ENCODE results near the gene ASTN2.

ASTN2 gene

DNA sequence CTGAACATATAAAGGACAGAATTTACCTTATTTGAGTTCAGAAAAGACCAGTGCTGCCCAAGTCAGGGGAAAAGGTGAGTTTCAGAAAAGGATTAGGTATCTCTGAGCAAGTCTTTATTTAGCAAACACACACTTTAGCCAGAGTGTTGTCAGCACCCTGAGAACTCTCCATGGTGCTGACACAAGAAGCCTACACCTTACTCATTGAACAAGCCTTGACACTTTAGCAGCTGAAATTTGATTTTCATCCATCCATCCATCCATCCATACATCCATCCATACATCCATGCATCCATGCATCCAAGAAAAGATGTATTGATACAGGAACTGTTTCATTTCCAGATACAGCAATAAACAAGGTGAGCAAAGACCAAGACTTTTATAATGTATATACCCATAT is 416.6 kb downstream of the ASTN2 start:
- DNase-seq = no peak

DNA sequence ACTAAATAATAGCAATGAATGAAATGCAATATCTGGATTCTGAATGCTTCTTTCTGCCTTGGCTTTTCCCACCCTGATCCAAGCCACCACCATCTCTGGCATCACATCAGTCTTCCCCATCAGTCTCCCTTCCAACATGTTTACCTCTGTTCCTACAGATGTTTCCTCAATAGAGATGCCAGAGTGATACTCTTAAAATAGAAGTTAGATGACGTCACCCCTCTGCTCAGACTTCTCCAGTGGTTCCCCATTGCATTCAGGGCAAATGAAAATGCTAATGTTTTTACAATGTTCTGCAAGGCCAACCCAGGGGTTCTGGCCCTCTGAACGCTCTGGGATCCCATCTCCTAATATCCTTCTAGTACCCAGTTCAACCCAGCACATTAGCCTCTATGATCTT is 422.0 kb downstream of the ASTN2 start:
- DNase-seq = no peak

DNA sequence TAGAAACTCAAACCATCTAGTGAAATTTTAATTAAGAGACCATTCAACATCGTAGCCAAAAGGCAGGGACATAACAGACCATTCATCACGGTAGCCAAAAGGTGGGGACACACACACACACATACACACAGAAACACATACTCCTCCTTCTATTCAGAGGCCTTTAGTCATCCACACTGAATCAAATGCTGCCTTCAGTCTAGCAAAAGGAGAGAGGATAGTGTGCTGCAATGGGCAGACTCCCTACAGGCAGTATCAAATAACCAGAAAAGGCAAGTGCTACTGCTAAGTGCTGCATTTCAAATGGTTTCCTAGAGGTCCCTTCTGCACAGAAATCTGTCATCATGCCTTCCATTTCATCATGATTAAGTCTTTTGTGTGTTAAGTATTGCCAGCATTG is 423.8 kb downstream of the ASTN2 start:
- no peak for DNase-seq

DNA sequence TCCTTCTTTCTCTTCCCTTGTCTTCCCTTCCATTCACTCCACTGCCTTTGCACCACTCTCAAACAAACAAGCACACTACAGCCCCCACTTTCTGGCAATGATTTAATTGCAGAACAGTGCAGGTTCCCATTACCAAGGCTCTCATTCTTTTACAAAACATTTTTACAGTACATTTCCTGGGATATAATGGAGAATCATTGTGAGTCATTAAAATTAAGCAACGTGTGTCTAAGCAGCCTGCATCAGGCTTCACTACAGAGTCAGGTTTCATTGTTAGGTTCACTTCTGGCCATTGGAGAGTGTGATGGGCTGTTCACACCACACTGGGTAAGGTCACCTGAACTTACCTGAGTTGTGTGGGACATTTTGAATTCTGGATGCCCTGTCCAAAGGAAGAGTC is 424.3 kb downstream of the ASTN2 start:
- DNase-seq = no peak

DNA sequence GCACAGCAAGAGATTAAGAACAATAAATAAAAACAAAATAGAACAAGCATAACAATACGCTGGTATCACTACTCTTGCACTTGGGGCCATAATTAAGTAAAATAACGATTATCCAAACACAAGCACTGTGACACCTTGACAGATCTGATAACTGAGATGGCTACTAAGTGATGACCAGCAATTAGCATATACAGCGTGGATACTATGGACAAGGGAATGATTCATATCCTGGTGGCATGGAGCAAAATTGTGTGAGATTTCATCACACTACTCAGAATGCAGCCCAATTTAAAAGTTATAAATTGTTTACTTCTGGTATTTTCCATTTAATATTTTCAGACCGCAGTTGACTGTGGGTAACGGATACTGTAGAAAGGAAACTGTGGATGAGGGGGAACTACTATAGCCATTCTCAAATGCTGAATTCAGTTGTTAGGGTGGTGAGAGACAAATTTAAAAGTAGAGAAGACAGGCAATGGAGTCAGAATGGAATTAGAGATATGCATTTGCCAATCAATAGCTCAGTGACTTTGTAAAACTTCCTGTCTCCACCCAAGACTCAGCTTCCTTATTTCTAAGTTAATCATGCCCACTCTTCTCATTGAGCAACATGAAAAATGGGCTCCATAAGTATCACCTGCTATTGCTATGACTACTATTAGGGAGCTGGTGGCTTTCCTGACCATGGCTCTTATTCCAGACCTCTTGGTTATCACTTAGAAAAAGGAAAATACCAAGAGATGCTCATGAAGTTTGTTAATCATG is 427.0 kb downstream of the ASTN2 start:
- no peak for DNase-seq

DNA sequence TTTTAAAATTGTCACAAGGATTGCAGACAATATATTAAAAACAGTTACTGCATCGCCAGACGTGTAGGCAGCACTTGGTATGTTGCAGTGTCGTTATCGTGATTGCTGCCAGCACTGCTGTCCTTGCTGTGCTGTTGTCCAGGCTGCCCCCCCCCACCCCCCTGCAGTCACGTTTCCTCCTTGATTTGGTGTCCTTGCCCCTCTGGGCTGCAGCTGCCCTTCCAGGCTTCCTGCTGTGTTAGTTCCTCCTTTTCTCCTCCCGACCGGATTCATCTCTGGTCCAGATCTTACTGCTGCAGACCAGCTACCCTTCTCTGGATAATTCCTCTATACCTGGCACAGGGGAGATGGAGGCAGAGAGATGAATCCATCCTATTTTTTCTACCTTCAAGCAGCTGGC is 428.8 kb downstream of the ASTN2 start:
- DNase-seq = no peak

DNA sequence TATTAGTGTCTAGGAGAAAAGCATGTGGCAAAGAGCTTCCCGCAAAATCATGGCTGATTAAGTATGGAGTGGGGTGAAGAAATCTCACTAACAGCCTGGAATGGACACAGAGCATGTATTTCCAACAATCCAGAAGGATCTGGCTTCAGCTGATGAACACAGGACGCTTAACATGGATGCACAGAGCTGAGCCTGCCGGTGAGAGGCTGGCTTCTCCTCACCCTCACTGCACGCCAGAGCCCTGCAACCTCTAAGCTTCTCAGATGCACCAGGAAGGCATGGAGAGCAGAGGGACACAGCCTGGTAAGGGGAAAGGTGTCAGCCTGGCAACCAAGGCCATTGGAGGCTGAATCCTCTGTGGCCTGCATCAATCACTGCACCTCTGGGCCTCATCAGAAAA is 429.3 kb downstream of the ASTN2 start:
- DNase-seq = no peak

DNA sequence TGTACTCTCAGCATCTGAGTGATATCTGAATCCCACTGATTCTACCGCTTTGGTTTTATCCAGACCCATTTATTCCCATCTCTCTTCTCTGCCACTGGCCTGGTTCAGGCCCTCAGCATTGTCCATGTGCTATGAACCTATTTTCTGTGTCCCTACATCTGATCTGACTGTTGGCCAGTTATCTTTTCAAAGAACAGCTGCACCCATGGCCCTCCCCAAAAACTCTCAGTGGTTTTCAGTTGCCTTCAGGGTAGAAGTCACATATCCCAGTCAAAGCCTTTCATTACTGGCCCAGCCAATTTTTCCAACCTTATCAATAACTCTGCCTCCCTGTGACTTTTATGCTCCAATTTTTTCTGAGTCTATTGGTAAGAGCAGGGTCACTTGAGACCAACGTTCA is 430.7 kb downstream of the ASTN2 start:
- no peak for DNase-seq

DNA sequence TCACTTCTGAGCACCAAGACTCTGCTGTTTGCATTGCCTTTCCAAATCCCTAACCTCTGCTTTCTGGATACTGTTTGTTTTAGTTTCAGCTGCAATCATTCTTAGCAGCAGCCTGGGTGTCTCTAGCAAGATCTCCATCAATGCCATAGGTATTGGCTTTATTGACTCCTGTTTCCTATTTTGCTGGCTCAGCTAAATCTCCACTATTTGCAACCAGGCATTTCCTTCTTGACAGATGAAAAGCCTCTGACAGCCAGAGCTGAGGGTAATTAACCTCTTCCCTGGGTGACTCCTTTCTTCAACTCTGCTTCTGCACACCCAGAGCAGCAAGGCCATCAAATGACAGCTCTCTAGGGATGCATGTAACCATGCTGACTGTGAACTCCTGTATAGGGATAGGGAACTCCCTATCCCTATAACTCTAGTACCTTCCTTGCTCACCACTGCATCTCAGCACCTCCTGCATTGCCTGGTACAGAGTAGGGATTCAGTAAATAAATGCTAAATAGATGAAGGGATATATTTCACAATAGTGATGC is 434.2 kb downstream of the ASTN2 start:
- no peak for DNase-seq

DNA sequence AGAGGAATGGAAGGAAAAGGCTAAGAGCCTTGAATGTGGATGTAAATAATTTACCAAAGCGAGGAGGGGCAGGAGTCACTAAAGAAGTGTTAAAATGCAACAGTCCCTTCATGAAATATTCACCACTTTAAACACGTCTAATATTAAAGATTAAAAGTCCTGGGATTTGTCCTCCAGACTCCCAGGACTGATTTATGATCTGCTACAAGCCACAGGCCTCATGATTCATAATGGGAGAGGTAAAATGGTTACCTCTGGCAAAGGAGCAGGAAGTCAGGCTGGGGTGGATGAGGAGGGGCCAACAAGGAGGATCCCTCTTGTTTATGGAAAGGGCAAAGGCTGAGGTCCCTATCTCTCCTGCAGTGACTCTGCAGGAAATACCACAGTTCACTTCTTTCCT is 435.4 kb downstream of the ASTN2 start:
- DNase-seq = no peak

DNA sequence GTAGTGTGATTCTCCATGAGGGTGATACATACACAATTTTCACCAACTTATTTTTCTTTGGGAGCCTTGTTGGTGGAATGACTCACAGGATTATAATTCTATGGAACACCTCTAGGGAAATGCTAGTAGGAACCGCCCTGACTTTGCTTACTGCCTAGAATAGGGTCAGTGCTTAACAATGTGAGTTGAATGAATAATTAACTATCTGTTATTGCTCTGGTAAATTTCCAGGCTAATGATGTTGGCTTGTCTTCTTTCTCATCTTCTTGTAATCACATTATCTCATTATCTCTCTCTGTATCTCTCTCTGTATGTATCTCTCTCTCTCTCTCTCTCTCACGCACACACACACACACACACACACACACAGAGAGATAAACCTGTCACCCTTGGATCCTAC is 436.7 kb downstream of the ASTN2 start:
- DNase-seq = no peak

DNA sequence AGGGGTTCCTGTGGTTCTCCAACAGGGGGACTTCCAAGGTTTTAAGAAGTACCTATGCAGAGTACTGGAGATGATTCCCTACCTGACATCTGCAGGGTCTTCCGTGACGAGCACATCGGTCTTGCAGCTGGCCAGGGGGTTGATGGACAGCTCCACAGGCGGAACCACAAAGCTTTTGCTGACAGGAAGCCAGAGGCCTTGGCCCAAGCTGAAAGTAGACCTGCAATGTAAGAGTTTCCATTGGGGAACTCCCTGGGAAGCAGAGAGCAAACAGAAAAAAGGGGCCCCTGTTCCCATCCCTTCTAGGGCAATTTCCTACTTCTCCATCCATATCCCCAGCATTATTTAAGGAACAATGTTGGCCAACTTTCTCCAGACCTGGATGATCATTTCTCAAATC is 439.7 kb downstream of the ASTN2 start:
- DNase-seq = no peak

DNA sequence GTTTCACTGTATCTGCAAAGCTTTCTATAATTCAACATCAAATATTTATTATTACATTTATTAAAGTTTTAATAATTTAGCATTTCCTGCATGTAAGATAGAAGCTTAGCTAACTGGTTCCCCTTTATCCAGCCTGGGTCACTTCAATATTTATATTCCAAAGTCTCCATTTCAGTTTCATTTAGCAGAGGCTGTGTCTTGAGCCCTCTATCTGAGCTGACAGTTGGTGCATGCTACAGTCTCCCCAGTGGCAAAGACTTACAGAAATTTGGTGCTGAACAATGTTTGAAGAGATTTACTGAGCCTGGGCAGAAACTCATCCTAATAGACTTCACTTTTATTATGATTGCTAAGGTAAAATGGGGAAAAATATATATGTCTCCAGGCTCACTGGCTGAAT is 448.7 kb downstream of the ASTN2 start:
- no peak for DNase-seq

DNA sequence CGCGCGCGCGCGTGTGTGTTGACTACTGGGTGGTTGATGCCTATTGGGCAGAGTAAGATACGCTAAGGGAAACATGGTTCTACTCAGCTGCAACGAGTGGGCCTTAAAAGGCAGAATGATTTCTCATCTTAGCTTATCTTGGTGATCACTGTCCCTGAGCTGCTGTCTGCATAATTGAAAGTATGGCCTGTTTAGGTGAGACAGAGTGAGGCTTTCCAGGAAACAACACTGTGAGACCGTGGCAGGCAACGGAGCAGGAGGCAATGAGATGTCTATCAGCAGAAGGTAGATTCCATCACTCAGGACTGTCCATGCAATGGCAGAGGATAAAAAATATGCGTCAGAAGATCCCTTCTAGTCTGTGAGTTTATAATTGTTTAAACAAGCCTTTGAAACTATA is 450.6 kb downstream of the ASTN2 start:
- DNase-seq = no peak

DNA sequence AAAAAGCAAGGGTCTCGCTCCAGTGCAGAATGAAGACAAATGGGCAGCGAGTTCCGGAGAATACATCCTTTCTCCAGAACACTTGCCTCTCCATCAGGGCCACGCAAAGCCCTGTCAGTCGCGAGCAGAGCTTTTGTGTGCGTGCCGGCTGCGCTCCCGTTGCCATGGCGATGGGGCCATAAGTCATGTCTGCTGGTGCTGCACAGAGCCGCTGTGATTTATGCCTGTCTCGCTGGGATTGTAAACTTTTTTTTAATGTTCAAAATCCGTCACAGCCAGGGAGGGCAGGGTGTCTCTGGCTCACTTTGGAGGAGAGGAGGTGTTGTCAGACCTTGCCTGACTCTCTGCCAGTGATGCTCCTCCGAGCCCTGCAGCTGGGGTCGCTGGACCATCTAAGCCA is 455.0 kb downstream of the ASTN2 start:
- DNase-seq = no peak

DNA sequence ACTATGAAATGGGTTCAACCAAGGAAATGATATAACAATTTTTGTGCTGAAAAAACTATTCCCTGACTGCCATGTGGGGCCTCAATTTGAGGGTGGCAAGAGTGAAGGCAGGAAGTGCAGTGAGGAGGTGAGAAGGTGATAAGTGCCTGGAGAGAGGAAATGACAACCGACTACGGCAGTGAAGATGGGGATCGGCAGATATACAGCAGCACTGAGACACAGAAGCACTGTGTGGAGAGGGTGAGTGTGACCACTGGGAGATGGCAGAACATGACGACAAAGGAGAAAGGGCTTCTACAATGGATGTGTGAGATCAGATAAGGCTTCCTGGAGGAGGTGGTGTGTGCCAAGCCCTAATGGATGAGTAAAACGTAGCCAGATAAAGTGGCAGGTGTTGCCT is 456.0 kb downstream of the ASTN2 start:
- no peak for DNase-seq

DNA sequence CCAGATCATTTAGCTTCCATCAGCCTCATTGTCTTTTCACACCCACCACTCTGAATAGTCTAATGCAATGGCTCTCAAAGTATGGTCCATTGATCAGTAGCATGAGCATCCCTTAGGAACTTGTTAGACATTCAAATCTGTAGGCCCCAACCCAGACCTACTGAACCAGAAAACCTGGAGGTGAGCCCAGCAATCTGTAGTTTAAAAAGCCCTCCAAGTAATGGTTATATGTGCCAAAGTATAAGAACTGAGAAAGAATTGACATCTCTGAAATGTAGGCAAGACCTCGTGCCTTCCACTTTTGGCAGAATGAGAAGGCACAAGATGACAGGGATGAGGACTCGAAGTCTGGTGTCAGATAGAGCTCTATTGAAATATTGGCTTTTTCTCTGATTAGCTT is 460.1 kb downstream of the ASTN2 start:
- no peak for DNase-seq

DNA sequence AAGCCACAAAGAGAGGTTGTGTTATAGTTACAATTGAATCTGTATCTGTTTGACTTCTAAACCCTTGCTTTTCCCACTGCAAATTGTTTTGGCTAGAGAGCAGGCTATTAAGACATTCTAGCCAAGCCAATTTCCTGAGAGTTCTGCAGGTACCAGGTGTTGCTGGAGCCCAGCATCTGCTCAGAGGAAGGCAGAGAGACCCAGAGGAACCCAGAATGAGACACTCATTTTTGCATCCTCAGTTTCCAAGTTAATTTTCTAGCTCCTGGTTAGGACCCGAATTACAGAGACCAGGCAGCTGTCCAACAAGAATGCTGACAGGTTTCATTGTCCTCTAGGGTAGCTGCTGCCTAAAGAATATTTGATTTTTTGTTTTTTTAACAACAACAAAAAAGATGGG is 461.6 kb downstream of the ASTN2 start:
- DNase-seq = no peak

DNA sequence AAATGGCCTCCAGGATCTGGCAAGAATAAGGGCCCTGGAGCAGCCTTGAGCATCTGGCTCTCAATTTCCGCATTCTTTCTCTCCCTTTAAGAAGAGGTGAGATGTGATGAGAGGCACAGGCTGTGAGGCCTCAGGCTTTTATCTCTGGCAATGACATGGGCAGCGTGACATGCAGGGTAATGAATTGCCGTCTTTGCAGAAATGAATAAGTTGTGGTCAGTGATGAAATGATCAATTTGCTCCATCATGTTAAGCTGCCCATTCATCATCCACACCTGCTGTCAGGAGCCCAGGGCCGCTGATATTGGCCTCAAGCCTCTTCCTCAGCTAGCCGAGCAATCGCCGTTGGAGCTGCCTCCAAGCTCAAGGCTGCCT is 462.4 kb downstream of the ASTN2 start:
- DNase-seq = no peak

DNA sequence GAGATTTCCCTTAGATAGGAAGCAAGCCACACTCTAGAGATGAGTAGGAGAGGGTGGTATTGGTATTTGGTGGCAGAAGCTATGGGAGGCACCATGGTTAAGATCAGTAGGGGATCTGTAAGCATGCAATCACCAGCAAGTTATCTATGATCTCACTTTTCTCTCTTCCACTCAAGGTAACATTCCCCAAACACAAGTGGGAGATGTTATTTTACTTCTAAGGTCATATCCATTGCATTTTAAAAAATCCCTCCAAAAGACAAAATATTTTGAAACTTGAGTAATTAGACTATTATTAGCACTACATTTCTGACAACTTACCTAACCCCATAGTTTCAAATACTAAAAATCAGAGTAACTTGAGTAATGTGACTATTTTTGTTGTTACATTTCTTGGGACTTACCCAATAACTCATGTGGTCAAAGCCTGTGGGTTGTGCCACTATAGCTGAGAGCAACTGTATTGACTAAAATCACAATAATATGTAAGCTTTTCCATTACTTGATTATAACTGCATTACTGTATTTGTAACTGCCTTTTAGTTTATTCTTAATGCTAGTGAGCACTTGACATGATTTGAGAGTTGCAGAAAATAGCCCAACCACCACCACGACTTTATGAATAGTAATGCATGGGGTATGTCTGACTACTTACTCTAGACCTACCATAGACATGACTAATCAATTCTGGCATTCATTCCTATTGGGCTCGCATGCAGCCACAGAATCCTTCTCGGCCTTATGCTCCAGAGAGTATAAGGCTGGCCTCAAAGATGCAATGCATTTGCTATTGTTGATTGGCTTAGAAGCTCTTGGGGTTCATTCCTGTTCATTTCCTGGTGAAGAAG is 463.0 kb downstream of the ASTN2 start:
- DNase-seq = no peak

DNA sequence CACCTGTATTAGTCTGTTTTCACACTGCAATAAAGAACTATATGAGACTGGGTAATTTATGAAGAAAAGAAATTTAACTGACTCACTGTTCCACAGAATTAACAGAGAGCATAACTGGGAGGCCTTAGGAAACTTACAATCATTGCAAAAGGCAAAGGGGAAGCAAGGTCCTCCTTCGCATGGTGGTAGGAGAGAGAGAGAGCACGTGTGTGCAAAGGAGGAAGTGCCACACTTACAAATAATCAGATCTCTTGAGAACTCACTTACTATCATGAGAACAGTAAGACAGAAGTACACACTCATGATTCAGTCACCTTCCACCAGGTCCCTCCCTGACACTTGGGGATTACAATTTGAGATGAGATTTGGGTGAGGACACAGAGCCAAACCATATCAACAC is 469.0 kb downstream of the ASTN2 start:
- DNase-seq = no peak

DNA sequence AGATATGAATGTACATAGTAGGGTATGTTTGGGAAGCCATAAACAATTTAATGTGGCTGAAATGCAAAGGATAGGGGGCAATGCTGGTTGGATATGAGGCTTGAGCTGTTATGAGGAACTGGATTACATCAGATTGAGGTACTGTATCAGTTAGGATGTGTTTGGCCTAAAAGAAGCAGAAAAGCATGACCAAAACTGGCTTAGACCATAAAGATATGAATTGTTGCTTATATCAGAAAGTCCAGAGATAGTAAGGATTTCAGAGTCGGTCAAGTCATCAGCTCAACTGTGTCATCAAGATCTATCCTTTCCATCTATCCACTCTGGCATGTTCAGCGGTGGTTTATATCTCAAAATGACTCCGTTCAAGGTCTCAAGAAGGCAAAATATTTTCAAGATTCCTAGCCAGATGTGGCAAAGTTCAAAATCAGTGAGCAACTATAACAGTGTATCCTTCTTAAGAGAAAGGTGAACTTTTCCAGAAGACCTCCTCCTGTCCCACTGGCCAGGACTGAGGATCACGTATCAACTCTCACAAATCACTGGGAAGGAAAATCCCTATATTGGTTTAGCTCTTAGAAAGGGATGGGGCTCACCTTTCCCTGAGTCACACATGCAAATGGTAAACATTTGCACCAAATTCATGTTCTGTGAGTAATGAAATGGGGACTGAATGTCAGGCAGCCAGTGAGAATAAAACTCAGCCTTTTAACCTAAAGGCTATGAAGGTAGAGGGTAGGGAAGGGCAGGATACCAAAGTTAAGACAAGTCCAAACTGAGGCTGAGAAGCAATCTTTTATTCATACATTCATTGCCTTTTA is 469.9 kb downstream of the ASTN2 start:
- no peak for DNase-seq

DNA sequence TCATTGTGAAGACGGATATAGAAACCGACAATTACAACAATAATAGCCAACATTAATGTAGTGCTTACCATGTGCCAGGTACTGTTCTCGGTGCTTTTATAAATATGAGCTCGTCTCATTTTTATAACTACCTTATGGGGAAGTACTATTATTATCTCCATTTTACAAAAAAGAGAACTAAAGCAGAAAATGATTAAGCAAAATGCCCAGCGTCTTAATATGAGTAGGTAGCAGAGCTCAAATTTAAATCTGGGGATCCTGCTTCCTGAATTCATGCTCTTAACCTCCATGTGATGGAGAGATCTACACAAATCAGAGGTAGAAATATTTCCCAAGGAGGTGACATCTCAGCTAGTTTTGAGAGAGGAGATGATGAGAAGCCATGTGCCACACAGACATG is 470.9 kb downstream of the ASTN2 start:
- DNase-seq = no peak

Data from T-helper 9 cell (primary cell).